K562 (cell line): ENCODE results near the gene SGPL1. TPM values are rescaled to one million over a fixed set of nuclear protein-coding genes. Genes with fewer than 3 reads are reported as not detected.

ENCODE experiments used
- CHD2 ChIP-seq: IDR thresholded peaks from 2 replicates; pipeline ENCODE4 v1.6.1; 2011; ENCODE audit warnings: low read depth, low read length
- CXXC5 ChIP-seq: fragments of 250-450 bp; sonication (Bioruptor Pico); IDR thresholded peaks from 2 replicates; pipeline ENCODE4 v1.8.0; 2022; ENCODE audit warnings: inconsistent platforms, mild to moderate bottlenecking, moderate library complexity
- HDAC3 ChIP-seq: fragments of 450-650 bp; IDR thresholded peaks from 2 replicates; pipeline ENCODE4 v1.6.1; 2018; ENCODE audit warnings: borderline replicate concordance, mild to moderate bottlenecking, moderate library complexity; ENCODE audit not compliant: partially characterized antibody
- MBD2 ChIP-seq: sonication (generic); IDR thresholded peaks from 2 replicates; pipeline ENCODE4 v1.6.1; 2016; ENCODE audit warnings: low read depth, borderline replicate concordance
- NCOA4 ChIP-seq: fragments of 450-650 bp; IDR thresholded peaks from 2 replicates; pipeline ENCODE4 v1.6.1; 2018; ENCODE audit warnings: mild to moderate bottlenecking; ENCODE audit not compliant: partially characterized antibody
- SMARCA5 ChIP-seq: fragments of 450-650 bp; IDR thresholded peaks from 2 replicates; pipeline ENCODE4 v1.6.1; 2016
- SUPT5H ChIP-seq: fragments of 450-650 bp; IDR thresholded peaks from 2 replicates; pipeline ENCODE4 v1.6.1; 2016
- ZC3H4 ChIP-seq: sonication (generic); formaldehyde crosslinking; IDR thresholded peaks from 2 replicates; pipeline ENCODE4 v1.9.0; 2021; ENCODE audit warnings: missing genetic modification reagents, borderline replicate concordance
- ZNF165 ChIP-seq: fragments of 250-450 bp; sonication (Bioruptor Pico); IDR thresholded peaks from 2 replicates; pipeline ENCODE4 v1.4.0; 2020; ENCODE audit warnings: borderline replicate concordance
- ZNF253 ChIP-seq: fragments of 250-450 bp; sonication (Bioruptor Pico); conservative IDR thresholded peaks from 2 replicates; pipeline ENCODE4 v1.6.1; 2021; ENCODE audit warnings: mild to moderate bottlenecking
- ZNF584 ChIP-seq: fragments of 200-800 bp; sonication (Bioruptor generic); IDR thresholded peaks from 2 replicates; pipeline ENCODE4 v1.6.1; 2016; ENCODE audit warnings: low read depth, mild to moderate bottlenecking, missing genetic modification characterization, missing compliant biosample characterization
- ZNF778 ChIP-seq: fragments of 450-650 bp; formaldehyde crosslinking; IDR thresholded peaks from 2 replicates; pipeline ENCODE4 v1.4.0; 2020; ENCODE audit warnings: mild to moderate bottlenecking, moderate library complexity
- ZNF780A ChIP-seq: fragments of 250-450 bp; sonication (Bioruptor Pico); IDR thresholded peaks from 2 replicates; pipeline ENCODE4 v1.5.0; 2021; ENCODE audit warnings: mild to moderate bottlenecking
- ZSCAN29 ChIP-seq: fragments of 450-650 bp; IDR thresholded peaks from 2 replicates; pipeline ENCODE4 v1.6.1; 2017
- polyA plus RNA-seq, 8 experiments: library from polyadenylated mRNA; depleted of rRNA in 4 of 8; stranded (reverse) in 5 of 8; unstranded in 3 of 8; fragments of >200 nt; fragmentation: Nextera tagmentation in 2 of 8; fragmentation: Illumina TruSeq in 1 of 8; extraction: Ambion mirVana in 2 of 8; extraction: Trizol in 1 of 8; gene quantifications; 2 replicates each; pipeline versions ENCODE4 v1.2.1 to v1.2.3, GENCODE V29; 2011 to 2014; ENCODE audit warnings: inconsistent platforms in 1 of 8, missing spikeins in 1 of 8
- total RNA-seq, 7 experiments: library from RNA; depleted of rRNA in 6 of 7; stranded (reverse); fragments of >200 nt in 6 of 7; fragmentation: Illumina TruSeq in 2 of 7; extraction: Trizol in 2 of 7; gene quantifications; 2 replicates each; pipeline versions ENCODE4 v1.2.1 to v1.2.3, GENCODE V29; 2011 to 2021; ENCODE audit warnings: low replicate concordance in 1 of 7
- TF ChIP-seq, protein P1 (sequence below): fragments of 450-650 bp; IDR thresholded peaks from 2 replicates; pipeline ENCODE4 v1.6.1; 2016; ENCODE audit warnings: low read depth
- TF ChIP-seq, protein P2 (sequence below), 2 experiments: IDR thresholded peaks; 2 replicates each; pipeline ENCODE4 v1.6.1; 2012; ENCODE audit warnings: improper control_type of control experiment in 2 of 2, low read depth in 2 of 2, low read length in 2 of 2, borderline replicate concordance in 1 of 2

SGPL1 gene
- total and polyA plus RNA-seq, 9 of the 15 experiments (the other 6 are each of a cell fraction or from before 2014, with no cell fraction given): 6.0 to 18.0 (median 8.7) TPM

DNA sequence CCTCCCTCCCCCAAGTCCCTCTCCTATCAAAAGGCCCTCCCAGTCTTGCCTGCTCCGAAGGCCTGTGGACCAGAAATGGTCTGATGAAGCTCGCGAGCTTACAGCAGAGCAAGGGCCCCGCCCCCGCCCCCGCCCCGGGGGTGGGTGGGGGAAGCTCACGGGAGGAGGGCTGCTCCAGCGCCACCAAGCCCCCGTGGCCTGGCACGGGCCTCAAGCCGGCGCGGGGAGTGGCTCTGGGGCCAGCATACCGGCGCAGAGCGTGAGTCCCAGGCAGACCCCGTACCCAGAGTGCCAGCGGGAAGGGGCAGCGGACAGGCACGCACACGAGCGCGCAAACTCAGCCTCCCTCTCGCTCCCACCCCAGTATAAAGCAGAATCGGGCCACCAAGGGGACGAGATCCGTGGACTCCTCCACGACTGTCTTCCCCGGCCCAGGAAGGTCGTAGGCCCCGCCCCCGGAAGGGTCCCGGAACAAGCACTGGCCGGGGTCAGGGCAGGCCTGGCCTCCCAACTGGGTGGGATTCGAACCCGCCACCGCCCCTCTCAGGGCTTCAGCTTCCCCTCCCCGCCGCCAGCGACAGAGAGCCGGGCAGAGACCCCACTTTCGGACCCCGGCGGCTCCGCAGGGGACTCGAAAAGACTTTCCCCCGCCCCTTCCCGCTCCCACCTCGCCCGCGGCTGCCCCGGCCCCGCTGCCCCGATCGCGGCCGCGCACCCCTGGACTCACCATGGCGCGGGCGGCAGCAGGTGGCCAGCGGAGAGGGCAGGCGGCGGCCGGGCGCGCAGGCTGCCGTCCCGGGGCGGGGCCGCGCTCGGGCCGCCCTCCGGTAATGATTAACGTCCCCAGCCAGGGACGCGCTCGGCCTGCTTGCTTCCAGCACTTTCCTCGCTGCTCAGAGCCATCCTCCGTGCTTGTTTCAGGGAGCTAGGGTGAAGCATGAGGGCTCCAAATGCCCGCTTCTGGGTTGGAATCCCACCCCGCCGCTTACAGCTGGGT, 72.4 kb downstream of the SGPL1 start, which contains the start of gene PCBD1 (continued):
- TF ChIP-seq, protein P1, sequence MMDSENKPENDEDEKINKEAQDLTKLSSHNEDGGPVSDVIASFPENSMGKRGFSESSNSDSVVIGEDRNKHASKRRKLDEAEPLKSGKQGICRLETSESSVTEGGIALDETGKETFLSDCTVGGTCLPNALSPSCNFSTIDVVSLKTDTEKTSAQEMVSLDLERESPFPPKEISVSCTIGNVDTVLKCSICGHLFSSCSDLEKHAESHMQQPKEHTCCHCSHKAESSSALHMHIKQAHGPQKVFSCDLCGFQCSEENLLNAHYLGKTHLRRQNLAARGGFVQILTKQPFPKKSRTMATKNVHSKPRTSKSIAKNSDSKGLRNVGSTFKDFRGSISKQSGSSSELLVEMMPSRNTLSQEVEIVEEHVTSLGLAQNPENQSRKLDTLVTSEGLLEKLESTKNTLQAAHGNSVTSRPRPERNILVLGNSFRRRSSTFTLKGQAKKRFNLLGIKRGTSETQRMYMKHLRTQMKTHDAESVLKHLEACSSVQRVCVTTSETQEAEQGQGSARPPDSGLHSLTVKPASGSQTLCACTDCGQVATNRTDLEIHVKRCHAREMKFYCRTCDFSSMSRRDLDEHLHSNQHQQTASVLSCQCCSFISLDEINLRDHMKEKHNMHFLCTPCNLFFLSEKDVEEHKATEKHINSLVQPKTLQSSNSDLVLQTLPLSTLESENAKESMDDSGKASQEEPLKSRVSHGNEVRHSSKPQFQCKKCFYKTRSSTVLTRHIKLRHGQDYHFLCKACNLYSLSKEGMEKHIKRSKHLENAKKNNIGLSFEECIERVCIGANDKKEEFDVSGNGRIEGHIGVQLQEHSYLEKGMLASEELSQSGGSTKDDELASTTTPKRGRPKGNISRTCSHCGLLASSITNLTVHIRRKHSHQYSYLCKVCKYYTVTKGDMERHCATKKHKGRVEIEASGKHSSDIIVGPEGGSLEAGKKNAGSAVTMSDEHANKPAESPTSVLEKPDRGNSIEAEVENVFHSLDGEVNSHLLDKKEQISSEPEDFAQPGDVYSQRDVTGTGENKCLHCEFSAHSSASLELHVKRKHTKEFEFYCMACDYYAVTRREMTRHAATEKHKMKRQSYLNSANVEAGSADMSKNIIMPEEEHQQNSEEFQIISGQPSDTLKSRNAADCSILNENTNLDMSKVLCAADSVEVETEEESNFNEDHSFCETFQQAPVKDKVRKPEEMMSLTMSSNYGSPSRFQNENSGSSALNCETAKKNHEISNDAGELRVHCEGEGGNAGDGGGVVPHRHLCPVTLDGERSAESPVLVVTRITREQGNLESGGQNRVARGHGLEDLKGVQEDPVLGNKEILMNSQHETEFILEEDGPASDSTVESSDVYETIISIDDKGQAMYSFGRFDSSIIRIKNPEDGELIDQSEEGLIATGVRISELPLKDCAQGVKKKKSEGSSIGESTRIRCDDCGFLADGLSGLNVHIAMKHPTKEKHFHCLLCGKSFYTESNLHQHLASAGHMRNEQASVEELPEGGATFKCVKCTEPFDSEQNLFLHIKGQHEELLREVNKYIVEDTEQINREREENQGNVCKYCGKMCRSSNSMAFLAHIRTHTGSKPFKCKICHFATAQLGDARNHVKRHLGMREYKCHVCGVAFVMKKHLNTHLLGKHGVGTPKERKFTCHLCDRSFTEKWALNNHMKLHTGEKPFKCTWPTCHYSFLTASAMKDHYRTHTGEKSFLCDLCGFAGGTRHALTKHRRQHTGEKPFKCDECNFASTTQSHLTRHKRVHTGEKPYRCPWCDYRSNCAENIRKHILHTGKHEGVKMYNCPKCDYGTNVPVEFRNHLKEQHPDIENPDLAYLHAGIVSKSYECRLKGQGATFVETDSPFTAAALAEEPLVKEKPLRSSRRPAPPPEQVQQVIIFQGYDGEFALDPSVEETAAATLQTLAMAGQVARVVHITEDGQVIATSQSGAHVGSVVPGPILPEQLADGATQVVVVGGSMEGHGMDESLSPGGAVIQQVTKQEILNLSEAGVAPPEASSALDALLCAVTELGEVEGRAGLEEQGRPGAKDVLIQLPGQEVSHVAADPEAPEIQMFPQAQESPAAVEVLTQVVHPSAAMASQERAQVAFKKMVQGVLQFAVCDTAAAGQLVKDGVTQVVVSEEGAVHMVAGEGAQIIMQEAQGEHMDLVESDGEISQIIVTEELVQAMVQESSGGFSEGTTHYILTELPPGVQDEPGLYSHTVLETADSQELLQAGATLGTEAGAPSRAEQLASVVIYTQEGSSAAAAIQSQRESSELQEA: no peak
- no peak for TF ChIP-seq ZNF780A (CRISPR knock-in tag)
- TF ChIP-seq, protein P2, sequence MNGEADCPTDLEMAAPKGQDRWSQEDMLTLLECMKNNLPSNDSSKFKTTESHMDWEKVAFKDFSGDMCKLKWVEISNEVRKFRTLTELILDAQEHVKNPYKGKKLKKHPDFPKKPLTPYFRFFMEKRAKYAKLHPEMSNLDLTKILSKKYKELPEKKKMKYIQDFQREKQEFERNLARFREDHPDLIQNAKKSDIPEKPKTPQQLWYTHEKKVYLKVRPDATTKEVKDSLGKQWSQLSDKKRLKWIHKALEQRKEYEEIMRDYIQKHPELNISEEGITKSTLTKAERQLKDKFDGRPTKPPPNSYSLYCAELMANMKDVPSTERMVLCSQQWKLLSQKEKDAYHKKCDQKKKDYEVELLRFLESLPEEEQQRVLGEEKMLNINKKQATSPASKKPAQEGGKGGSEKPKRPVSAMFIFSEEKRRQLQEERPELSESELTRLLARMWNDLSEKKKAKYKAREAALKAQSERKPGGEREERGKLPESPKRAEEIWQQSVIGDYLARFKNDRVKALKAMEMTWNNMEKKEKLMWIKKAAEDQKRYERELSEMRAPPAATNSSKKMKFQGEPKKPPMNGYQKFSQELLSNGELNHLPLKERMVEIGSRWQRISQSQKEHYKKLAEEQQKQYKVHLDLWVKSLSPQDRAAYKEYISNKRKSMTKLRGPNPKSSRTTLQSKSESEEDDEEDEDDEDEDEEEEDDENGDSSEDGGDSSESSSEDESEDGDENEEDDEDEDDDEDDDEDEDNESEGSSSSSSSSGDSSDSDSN (IDR thresholded peaks at IDR 0.05; ENCODE audit: borderline replicate concordance in 1 of 2, low read depth in 2 of 2, low read length in 2 of 2): peak; percentile 90 to 95; a peak in 3 of 4 replicates
- no peak for TF ChIP-seq ZNF778 (CRISPR knock-in tag)
- peak; percentile 83 for TF ChIP-seq CXXC5
- TF ChIP-seq SUPT5H: peak; percentile 53
- TF ChIP-seq HDAC3: no peak
- no peak for TF ChIP-seq ZNF584 (CRISPR knock-in tag)
- no peak for TF ChIP-seq ZSCAN29
- no peak for TF ChIP-seq ZC3H4
- no peak for TF ChIP-seq NCOA4
- TF ChIP-seq ZNF253 (CRISPR knock-in tag): no peak
- no peak for TF ChIP-seq ZNF165
- TF ChIP-seq CHD2: 0 out of 2 replicates have a peak, but pooled peaks have one; percentile 42
- TF ChIP-seq SMARCA5: no peak
- no peak for TF ChIP-seq MBD2
